GM12801 (cell line): ENCODE data around the gene LNP1.

Source experiments
- TF ChIP-seq, protein P1 (sequence below): IDR thresholded peaks from one replicate; pipeline ENCODE4 v1.5.1; 2011; ENCODE audit warnings: control low read depth; ENCODE audit not compliant: insufficient read length; ENCODE audit errors: extremely low read depth

Gene LNP1

DNA sequence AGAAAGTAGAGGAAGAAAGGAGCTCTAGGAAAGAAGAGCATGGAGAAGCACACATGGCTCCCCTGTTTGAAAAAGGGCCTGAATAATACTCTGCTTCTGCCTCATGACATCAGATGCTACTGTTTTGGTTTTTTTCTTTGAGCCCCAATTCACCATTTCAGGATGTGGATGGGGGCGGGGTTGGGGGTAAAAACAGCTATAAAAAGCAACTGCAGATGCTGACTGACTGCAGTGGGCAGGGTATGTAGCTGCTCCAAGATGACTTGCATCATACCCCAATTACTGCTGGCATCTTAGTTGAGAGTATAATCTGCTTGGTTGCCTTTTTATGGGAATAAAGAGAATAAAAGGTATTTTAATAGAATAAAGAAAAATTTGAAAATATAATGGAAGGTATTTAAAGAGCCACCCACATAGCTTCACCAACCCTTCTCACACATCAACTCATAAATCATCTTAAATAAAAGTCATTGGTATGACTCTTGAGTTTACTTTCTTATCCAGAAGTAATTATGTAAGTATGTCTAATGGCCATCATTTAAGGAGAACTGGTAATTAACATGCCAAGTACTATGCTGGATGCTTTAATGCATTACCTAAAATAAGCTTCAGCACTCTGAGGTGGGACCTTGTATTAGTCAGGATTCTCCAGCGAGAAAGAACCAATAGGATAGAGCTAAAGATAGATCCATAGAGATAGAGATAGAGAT lies 54.7 kb downstream of the LNP1 start:
- TF ChIP-seq, protein P1, sequence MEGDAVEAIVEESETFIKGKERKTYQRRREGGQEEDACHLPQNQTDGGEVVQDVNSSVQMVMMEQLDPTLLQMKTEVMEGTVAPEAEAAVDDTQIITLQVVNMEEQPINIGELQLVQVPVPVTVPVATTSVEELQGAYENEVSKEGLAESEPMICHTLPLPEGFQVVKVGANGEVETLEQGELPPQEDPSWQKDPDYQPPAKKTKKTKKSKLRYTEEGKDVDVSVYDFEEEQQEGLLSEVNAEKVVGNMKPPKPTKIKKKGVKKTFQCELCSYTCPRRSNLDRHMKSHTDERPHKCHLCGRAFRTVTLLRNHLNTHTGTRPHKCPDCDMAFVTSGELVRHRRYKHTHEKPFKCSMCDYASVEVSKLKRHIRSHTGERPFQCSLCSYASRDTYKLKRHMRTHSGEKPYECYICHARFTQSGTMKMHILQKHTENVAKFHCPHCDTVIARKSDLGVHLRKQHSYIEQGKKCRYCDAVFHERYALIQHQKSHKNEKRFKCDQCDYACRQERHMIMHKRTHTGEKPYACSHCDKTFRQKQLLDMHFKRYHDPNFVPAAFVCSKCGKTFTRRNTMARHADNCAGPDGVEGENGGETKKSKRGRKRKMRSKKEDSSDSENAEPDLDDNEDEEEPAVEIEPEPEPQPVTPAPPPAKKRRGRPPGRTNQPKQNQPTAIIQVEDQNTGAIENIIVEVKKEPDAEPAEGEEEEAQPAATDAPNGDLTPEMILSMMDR, result no peak

DNA sequence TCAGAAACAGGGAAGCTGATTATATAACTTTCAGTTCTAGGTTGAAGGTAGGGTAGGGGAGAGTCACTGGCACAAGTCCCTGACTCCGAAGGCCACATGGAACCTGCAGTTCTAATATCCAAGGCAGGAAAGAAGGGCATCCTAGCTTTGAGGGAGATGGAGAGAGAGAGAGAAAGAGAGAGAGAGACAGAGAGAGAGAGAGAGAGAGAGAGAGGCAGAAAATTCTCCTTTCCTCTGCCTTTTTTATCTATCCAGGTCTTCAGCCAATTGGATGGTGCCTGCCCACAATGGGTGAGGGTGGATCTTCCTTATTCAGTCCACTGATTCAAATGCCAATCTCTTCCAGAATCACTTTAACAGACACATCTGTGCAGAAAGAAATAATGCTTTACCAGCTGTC lies 55.4 kb downstream of the LNP1 start:
- TF ChIP-seq, protein P1, result no peak

DNA sequence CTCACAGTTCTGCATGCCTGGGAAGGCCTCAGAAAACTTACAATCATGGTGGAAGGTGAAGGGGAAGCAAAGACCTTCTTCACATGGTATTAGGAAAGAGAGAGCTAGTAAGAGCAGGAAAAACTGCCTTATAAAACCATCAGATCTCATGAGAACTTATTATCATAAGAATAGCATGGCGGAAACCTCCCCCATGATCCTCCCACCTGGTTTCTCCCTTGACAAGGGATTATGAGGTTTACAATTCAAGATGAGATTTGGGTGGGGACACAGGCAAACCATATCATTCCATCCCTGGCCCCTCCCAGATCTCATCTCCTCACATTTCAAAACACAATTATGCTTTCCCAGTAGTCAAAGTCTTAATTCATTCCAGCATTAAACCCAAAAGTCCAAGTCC lies 56.5 kb downstream of the LNP1 start:
- TF ChIP-seq, protein P1, result no peak

DNA sequence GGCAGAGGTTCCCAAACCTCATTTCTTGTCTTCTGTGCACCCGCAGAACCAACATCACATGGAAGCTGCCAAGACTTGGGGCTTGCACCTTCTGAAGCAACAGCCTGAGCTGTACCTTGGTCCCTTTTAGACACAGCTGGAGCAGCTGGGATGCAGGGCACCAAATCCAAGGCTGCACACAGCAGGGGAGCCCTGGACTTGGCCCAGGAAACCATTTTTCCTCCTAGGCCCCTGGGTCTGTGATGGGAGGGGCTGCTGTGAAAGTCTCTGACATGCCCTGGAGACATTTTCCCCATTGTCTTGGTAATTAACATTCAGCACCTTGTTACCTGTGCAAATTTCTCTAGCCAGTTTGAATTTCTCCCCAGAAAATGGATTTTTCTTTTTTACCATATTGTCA lies 57.5 kb downstream of the LNP1 start:
- TF ChIP-seq, protein P1, result no peak

DNA sequence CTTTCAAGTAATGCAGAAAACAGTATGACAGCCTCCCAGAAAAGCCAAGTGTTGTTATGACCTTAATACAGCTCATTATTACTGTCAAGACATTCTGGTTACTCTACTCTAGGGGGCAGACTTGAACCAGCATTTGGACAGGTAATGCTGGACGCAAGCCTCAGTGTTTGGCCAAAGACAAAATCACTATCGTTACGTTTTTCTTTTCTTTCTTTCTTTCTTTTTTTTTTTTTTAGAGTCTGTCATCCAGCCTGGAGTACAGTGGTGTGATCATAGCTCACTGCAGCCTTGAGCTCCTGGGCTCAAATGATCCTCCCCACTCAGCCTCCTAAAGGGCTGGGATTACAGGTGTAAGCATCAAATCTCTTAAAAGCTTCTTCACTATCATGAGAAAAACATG lies 61.7 kb downstream of the LNP1 start:
- TF ChIP-seq, protein P1, result no peak

DNA sequence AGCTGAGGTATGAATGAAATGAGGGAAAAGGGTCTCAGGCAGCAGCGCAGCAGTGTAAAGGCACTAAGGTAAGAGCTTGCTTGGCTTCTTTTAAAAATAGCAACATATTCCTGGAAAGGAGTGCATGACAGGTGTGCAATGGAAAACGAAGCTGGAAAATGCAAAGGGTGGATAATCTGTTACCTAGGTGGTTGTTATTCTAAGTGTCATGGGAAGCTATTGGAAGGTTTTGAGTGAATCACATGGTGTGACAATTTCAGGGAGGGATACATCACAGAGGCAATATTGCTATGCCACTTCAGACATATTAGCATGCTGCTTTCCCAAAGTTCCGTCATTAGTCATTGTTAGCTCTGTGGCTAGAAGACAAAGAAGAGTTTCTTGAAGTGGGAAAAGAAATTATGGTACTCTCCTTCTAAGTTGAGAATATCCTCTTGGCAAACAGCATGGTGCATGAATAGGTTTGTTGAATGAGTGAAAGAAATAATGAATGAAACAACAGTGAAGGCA lies 62.4 kb downstream of the LNP1 start:
- TF ChIP-seq, protein P1, result no peak

DNA sequence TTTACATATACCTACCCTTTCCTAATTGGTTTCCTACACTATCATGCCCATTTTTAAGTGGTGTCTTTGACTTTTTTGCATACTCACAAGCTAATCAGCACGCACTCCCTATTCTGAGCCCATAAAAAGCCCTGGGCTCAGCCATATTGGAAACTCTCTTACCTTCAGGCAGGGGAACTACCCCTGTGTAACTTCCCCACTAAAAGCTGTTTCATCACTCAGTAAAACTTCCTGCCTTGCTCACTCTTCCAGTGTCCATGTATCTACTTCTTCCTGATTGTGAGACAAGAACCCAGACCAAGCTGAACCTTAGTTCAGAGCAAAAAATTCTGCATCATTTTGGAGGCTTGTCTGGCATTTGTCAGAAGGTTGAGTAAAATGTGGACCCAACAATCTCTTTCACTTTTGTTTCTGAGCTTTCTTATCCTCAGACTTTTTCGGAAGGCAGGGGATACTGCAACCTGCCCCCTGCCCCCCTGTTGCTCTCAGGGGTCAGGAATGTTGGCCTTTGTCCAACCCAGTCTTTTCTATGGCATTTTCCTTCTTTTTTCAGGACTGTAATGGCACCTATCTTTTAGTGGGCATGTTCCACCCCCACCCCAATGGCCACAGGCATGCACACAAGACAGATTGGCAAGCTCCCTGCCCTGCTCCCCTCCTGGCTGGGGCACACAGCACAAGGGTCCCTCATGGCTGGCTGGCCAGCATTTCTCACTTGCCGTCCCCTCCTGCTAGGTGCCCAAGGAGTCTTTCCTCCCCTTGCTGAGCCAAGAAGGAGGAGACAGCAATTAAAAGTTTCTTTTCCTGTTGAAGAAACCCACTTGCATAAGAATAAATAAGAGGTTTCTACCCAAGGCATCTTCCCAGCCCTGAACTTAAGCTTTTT lies 64.8 kb downstream of the LNP1 start:
- TF ChIP-seq, protein P1, result no peak
